PC-3 (cell line): Measurements from ENCODE around the gene A2ML1. TPM values are rescaled to one million over a fixed set of nuclear protein-coding genes. Genes with fewer than 3 reads are reported as not detected.

Experiments used
- ATAC-seq: fragments of 200-7000 bp; cut with Tn5 transposase; 2 replicates; pipeline ENCODE4 v1.9.1; 2020; ENCODE audit warnings: mild to moderate bottlenecking, moderate library complexity
- BruUV-seq: library from RNA; stranded (reverse); fragments of 400-500 nt; replicated peaks from 2 replicates; lab custom pipeline; 2021; lab: Mats Ljungman, UMichigan
- CTCF ChIA-PET: fragments of 300-600 bp; sonication (Branson Sonifier 250); formaldehyde crosslinking; loops from one replicate; lab custom pipeline; 2022; ENCODE audit warnings: antibody characterized with exemption; lab: Charles Lee
- POLR2A ChIA-PET: fragments of 300-600 bp; sonication (Branson Sonifier 250); formaldehyde crosslinking; loops from one replicate; lab custom pipeline; 2022; ENCODE audit warnings: antibody characterized with exemption; ENCODE audit not compliant: unreplicated experiment; lab: Charles Lee
- DNase-seq: peaks from one replicate; pipeline ENCODE4 v3.0.0-alpha.2; 2015
- H2AFZ ChIP-seq: fragments of 300-600 bp; sonication (generic); 2 replicates; pipeline ENCODE4 v1.6.0; 2016; ENCODE audit warnings: antibody characterized with exemption, low read length
- H3F3A ChIP-seq: fragments of 300-600 bp; sonication (generic); one replicate; pipeline ENCODE4 v1.6.0; 2017; ENCODE audit warnings: antibody characterized with exemption, low read length, control low read depth, mild to moderate bottlenecking; ENCODE audit not compliant: unreplicated experiment
- H3K27ac ChIP-seq: fragments of 300-600 bp; sonication (generic); 2 replicates; pipeline ENCODE4 v1.5.1; 2016; ENCODE audit warnings: mild to moderate bottlenecking, low read length
- H3K27me3 ChIP-seq: fragments of 300-600 bp; sonication (generic); 2 replicates; pipeline ENCODE4 v1.6.1; 2016; ENCODE audit warnings: low read length, mixed read lengths
- H3K36me3 ChIP-seq: fragments of 300-600 bp; sonication (generic); 2 replicates; pipeline ENCODE4 v1.6.1; 2016; ENCODE audit warnings: low read depth, mixed run types, low read length, mixed read lengths
- H3K4me1 ChIP-seq: fragments of 300-600 bp; sonication (generic); 2 replicates; pipeline ENCODE4 v1.5.1; 2016; ENCODE audit warnings: low read length; ENCODE audit not compliant: insufficient read depth
- H3K4me2 ChIP-seq: fragments of 300-600 bp; sonication (generic); 2 replicates; pipeline ENCODE4 v1.6.0; 2016; ENCODE audit warnings: low read length
- H3K4me3 ChIP-seq: fragments of 300-600 bp; sonication (generic); 2 replicates; pipeline ENCODE4 v1.5.1; 2016; ENCODE audit warnings: mild to moderate bottlenecking, low read length, mixed read lengths
- H3K79me2 ChIP-seq: fragments of 300-600 bp; sonication (generic); 2 replicates; pipeline ENCODE4 v1.6.1; 2017; ENCODE audit warnings: low read length, mixed read lengths
- H3K9ac ChIP-seq: fragments of 300-600 bp; sonication (generic); 2 replicates; pipeline ENCODE4 v1.6.0; 2016; ENCODE audit warnings: mild to moderate bottlenecking, low read length
- H3K9me2 ChIP-seq: fragments of 300-600 bp; sonication (generic); replicated peaks from 2 replicates; pipeline ENCODE4 v1.6.1; 2016; ENCODE audit warnings: mixed run types, low read length, mixed read lengths
- H3K9me3 ChIP-seq: fragments of 300-600 bp; sonication (generic); 2 replicates; pipeline ENCODE4 v1.6.1; 2016; ENCODE audit warnings: low read length, mixed read lengths
- H4K20me1 ChIP-seq: fragments of 300-600 bp; sonication (generic); 2 replicates; pipeline ENCODE4 v1.6.1; 2016; ENCODE audit warnings: low read length, mixed read lengths
- EZH2 ChIP-seq: fragments of 300-600 bp; sonication (generic); IDR thresholded peaks from one replicate; pipeline ENCODE4 v1.6.1; 2017; ENCODE audit warnings: antibody characterized with exemption, mild to moderate bottlenecking, low read length; ENCODE audit not compliant: unreplicated experiment
- EZH2phosphoT487 ChIP-seq: fragments of 300-600 bp; sonication (generic); IDR thresholded peaks from 2 replicates; pipeline ENCODE4 v1.6.1; 2018; ENCODE audit warnings: mild to moderate bottlenecking, antibody characterized with exemption, low read length, borderline replicate concordance
- intact Hi-C: fragments of 100-400 bp; cut with micrococcal nuclease; formaldehyde crosslinking; loops from 2 replicates; pipeline ENCODE4 v1.9.0; 2023
- total RNA-seq: library from RNA; depleted of rRNA; stranded (reverse); fragments of >200 nt; gene quantifications from 2 replicates; pipeline ENCODE4 v1.2.3, GENCODE V29; 2014
- TF ChIP-seq, protein P1 (sequence below): fragments of 300-600 bp; sonication (generic); conservative IDR thresholded peaks from 2 replicates; pipeline ENCODE4 v1.5.1; 2017; ENCODE audit warnings: antibody characterized with exemption, low read depth, mild to moderate bottlenecking, low read length

A2ML1 gene
- total RNA-seq, 1 experiment from 2014 or later: 0.36 TPM

DNA sequence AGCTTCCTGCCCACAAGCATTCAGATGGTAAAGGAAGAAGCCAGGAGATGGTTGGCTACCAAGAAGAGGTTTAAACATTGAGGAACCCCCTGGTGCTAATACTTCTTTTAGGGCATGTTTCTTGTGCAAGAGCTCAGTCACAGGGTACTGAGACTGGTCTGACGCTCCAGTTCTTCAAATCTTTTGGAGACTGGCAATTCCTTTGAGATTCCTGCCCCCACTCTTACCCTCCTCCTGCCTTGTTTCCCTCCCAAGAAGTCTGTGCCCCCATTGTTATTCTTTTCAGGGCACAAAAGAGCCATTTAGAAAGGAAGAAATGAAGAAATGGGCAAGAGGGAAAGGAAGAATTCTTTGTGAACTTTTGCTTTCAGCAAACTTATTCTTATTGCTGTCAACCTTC lies 11.8 kb downstream of the A2ML1 start:
- no peak overlapping the region for H3K9ac ChIP-seq
- no peaks in the 10 kb centered on the region for H4K20me1 ChIP-seq
- no peak overlapping the region for H3K4me2 ChIP-seq
- TF ChIP-seq EZH2 (no peak), EZH2phosphoT487 (no peak)
- TF ChIP-seq, protein P1, sequence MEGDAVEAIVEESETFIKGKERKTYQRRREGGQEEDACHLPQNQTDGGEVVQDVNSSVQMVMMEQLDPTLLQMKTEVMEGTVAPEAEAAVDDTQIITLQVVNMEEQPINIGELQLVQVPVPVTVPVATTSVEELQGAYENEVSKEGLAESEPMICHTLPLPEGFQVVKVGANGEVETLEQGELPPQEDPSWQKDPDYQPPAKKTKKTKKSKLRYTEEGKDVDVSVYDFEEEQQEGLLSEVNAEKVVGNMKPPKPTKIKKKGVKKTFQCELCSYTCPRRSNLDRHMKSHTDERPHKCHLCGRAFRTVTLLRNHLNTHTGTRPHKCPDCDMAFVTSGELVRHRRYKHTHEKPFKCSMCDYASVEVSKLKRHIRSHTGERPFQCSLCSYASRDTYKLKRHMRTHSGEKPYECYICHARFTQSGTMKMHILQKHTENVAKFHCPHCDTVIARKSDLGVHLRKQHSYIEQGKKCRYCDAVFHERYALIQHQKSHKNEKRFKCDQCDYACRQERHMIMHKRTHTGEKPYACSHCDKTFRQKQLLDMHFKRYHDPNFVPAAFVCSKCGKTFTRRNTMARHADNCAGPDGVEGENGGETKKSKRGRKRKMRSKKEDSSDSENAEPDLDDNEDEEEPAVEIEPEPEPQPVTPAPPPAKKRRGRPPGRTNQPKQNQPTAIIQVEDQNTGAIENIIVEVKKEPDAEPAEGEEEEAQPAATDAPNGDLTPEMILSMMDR: no peak
- no peaks in the 10 kb centered on the region for H3K36me3 ChIP-seq
- H3K79me2 ChIP-seq: no peaks in the 10 kb centered on the region
- H3K4me3 ChIP-seq: no peak overlapping the region
- no peaks in the 10 kb centered on the region for H3F3A ChIP-seq
- ATAC-seq (no peak), DNase-seq (no peak)
- POLR2A ChIA-PET: no interaction called here
- H3K4me1 ChIP-seq: no peaks in the 10 kb centered on the region
- BruUV-seq: no TSS peak
- CTCF ChIA-PET: no interaction called here
- 0 out of 2 replicates have a peak, but pooled peaks cover 3% of the 10 kb centered on the region for H3K27me3 ChIP-seq
- H3K27ac ChIP-seq: no peak overlapping the region
- intact Hi-C loops: no loop called here
- H3K9me2 ChIP-seq: no peaks in the 10 kb centered on the region
- no peak overlapping the region for H2AFZ ChIP-seq
- H3K9me3 ChIP-seq: no peaks in the 10 kb centered on the region

DNA sequence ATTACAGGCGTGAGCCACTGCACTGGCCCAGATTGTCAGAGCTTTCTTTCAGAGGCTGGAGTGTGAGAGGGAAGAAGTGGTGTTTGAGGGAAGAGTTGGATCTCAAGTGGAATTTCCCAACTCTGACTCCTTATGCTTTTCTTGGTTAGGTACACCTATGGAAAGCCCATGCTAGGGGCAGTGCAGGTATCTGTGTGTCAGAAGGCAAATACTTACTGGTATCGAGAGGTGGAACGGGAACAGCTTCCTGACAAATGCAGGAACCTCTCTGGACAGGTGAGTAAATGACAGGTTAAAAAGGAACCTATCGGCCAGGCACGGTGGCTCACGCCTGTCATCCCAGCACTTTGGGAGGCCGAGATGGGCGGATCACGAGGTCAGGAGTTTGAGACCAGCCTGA lies 14.9 kb downstream of the A2ML1 start:
- Histone ChIP-seq H3F3A (no peaks in the 10 kb centered on the region), H3K4me2 (no peak overlapping the region), H3K36me3 (no peaks in the 10 kb centered on the region), H3K9me2 (no peaks in the 10 kb centered on the region), H4K20me1 (no peaks in the 10 kb centered on the region), H3K27ac (no peak overlapping the region), H3K4me3 (no peak overlapping the region), H3K9ac (no peak overlapping the region), H2AFZ (no peak overlapping the region), H3K4me1 (no peaks in the 10 kb centered on the region), H3K9me3 (no peaks in the 10 kb centered on the region), H3K27me3 (0 out of 2 replicates have a peak, but pooled peaks cover 8% of the 10 kb centered on the region), H3K79me2 (no peaks in the 10 kb centered on the region)
- intact Hi-C loops: no loop called here
- ChIA-PET CTCF (no interaction called here), POLR2A (no interaction called here)
- TF ChIP-seq EZH2phosphoT487 (no peak), EZH2 (no peak)
- TF ChIP-seq, protein P1: no peak
- DNase-seq (no peak), ATAC-seq (no peak)
- BruUV-seq: no TSS peak

DNA sequence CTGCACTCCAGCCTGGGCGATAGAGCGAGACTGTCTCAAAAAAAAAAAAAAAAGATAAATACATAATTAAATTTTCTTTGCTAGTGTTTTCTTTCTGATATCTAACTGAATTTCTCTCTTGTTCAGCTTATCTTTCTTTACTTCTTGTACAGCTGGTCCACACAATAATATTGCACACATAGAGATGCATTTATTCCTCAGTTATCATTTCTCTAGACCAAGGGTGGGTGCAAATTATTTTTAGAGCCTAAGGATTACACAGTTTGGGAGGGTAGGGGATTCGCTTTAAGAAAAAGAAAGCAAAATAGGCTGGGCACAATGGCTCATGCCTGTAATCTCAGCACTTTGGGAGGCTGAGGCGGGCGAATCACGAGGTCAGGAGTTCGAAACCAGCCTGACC lies 17.9 kb downstream of the A2ML1 start:
- no peak overlapping the region for H3K4me3 ChIP-seq
- no peak overlapping the region for H3K27ac ChIP-seq
- no peaks in the 10 kb centered on the region for H4K20me1 ChIP-seq
- 0 out of 2 replicates have a peak, but pooled peaks cover 8% of the 10 kb centered on the region for H3K27me3 ChIP-seq
- ChIA-PET CTCF (no interaction called here), POLR2A (no interaction called here)
- no peaks in the 10 kb centered on the region for H3K9me2 ChIP-seq
- H3F3A ChIP-seq: no peaks in the 10 kb centered on the region
- no peaks in the 10 kb centered on the region for H3K4me1 ChIP-seq
- H3K36me3 ChIP-seq: no peaks in the 10 kb centered on the region
- BruUV-seq: no TSS peak
- no peak overlapping the region for H3K9ac ChIP-seq
- no peaks in the 10 kb centered on the region for H3K9me3 ChIP-seq
- TF ChIP-seq EZH2 (no peak), EZH2phosphoT487 (no peak)
- TF ChIP-seq, protein P1: no peak
- H2AFZ ChIP-seq: no peak overlapping the region
- no peak overlapping the region for H3K4me2 ChIP-seq
- no peaks in the 10 kb centered on the region for H3K79me2 ChIP-seq
- no peak for DNase-seq
- intact Hi-C loops: no loop called here
- no peak for ATAC-seq
